SW 1271 (cell line): ENCODE measurements around the gene HSPB6.
A peak's percentile ranks its signal among the peaks of the same experiment; 100 is the strongest.
"Not testable (repeated sequence)": the region's sequence is repeated elsewhere in the genome, so short reads cannot be mapped to it uniquely, and the experiment has no call there.

Source experiments
- DNase-seq, 2 experiments: peaks; one replicate each; lab custom pipeline; 2025; lab: John Stamatoyannopoulos, UW

HSPB6 gene

GRCh38 chr19:35786299-35787160, 29.7 kb upstream of the HSPB6 start:
- no peak for DNase-seq

DNA sequence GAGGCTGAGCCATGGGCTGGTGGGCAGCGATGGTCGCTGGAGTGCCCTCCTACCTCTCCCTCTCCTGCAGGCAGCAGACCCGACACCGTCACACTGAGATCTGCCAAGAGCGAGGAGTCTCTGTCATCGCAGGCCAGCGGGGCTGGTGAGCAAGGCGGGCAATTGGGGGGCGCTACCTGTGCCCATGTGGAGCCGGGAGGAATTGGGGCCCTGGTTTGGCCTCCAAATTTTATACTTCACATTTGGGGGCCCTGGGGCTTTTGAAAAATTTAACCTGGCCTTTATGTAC, 28.5 kb upstream of the HSPB6 start:
- DNase-seq: no peak

- no peak for DNase-seq
Observed at GRCh38 chr19:35784503-35785338, 27.9 kb upstream of the HSPB6 start.

GRCh38 chr19:35783469-35784434, 26.9 kb upstream of the HSPB6 start:
- no peak for DNase-seq

DNA sequence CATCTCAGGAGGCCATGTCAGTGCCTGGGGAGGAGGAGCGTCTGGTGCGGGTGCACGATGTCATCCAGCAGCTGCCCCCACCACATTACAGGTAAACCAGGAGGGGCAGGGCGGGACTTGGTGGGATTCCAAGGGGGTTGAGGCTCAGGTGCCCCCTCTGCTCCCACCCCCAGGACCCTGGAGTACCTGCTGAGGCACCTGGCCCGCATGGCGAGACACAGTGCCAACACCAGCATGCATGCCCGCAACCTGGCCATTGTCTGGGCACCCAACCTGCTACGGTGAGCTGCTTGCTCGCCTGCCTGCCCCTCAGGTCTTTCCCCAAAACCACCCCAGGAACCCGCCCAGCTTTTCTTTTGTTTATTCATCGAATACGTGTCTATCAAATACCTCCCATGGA, 25.8 kb upstream of the HSPB6 start:
- DNase-seq: no peak

GRCh38 chr19:35781650-35782049, 24.8 kb upstream of the HSPB6 start:
- DNase-seq: no peak

GRCh38 chr19:35780717-35781116, 23.9 kb upstream of the HSPB6 start:
- DNase-seq: no peak

GRCh38 chr19:35780058-35780457, 23.2 kb upstream of the HSPB6 start:
- no peak for DNase-seq

DNA sequence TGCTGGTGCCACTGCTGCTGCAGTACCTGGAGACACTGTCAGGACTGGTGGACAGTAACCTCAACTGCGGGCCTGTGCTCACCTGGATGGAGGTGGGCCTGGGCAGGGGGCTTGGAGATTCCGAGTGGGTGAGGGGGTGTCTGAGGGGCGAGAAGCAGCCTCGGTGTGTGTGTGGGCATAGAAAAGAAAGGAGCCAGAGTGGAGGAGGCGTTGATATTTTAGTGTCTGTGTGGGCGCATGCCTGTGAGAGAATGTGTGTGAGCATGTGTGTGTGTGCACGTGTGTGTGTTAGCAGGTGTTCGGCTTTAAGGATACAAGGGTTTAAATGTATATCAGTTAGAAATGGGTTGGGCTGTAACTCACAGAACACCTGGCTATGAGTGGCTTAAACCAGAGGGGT, 22.2 kb upstream of the HSPB6 start:
- no peak for DNase-seq

DNA sequence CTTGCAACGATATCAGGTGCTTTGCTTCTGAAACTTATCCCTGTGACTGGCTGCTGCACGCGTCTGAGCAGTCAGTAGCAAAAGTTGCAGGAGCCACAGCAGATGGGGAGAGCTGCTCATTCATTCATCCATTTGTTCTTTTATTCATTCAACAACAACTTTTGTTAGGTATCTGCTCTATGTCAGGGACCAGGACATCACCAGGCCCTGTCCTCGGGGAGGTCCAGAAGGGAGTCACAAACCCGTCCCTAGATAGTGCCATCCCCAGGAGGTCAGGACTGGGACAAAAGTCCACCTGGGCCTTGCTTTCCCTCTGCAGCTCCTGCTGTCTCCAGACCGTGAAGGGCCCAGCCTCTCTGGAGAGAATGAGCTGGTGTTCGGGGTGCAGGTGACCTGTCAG, 21.1 kb upstream of the HSPB6 start:
- DNase-seq: no peak

- DNase-seq: no peak
Observed at GRCh38 chr19:35777086-35777841, 20.4 kb upstream of the HSPB6 start.

GRCh38 chr19:35776102-35776788, 19.4 kb upstream of the HSPB6 start:
- DNase-seq: no peak

DNA sequence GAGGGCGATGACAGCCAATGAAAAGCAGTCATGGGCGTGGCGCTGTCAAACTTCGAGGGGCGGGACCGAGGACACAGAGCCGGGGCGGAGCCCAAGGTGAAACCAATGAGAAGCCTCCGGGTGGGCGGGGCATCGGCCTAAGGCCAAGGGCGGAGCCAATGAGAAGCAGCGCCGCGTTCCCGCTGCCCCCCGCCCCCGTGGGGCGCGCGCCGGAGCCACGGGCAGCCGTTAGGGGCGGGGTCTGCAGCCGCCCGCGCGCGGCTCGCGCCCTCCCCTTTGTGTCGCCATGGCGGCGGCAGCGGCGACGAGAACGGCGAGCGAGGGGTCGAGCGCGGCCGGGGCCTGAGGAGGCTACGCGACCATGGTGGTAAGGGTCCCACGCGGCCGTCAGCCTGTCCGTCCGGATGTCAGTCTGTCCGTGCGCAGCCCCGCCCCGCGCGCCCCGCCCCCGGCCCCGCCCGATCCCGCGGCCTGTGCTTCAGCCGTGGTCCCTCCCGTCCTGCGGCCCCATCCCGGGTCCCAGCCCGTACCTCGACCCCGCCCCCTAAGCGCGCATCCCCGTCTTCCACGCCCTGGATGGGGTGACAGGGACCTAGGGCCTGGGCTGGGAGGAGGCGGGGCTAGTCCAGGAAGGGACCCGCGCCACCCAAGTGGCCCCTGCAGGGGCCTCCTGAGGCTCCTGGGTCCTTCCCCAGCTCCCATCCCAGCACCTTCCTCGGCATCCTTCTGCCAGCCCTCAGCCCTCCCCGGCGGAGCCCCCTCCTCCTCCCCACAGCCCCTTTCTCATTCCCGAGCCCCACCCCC, 18.7 kb upstream of the HSPB6 start, which contains the start of gene ARHGAP33:
TSS of gene ARHGAP33 (plus strand) at position 267 of the 804 bp plus-strand sequence. CDS start at position 362, 95 bp downstream.
- DNase-seq: peak; percentile 76 to 88

DNA sequence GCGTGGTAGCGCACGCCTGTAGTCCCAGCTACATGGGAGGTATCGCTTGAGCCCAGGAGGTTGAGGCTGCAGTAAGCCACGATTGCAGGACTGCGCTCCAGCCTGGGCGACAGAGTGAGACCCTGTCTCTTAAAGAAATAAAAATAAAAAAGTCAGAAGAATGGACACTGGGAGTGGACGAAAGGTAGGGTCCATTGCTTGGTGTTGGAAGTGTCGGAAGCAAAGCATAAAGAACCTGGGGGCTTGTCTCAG, 18.1 kb upstream of the HSPB6 start:
- no peak for DNase-seq

- DNase-seq: no peak
Observed at GRCh38 chr19:35774274-35775045, 17.6 kb upstream of the HSPB6 start.

GRCh38 chr19:35773020-35773806, 16.4 kb upstream of the HSPB6 start:
- DNase-seq: no peak

DNA sequence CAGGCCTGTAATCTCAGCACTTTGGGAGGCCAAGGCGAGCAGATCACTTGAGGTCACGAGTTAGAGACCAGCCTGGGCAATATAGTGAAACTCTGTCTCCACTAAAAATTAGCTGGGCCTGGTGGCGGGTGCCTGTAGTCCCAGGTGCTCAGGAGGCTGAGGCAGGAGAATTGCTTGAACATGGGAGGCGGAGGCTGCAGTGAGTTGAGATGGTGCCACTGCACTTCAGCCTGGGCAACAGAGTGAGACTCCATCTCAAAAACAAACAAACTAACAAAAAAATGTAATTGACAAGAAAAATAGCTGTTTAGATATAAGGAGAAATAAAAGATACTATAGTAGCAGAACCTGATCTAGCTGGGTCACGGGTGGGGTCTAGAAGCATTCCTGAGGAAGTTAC, 15.5 kb upstream of the HSPB6 start:
- not testable (repeated sequence) for DNase-seq

- no peak for DNase-seq
Observed at GRCh38 chr19:35768082-35768421, 11.2 kb upstream of the HSPB6 start.
